HCT116 (cell line): ENCODE data around the gene GJB2. TPM values are rescaled to one million over a fixed set of nuclear protein-coding genes. Genes with fewer than 3 reads are reported as not detected.

ENCODE experiments used
- ATAC-seq: fragments of 200-7000 bp; cut with Tn5 transposase; 2 replicates; pipeline ENCODE4 v1.9.1; 2020; ENCODE audit warnings: mild to moderate bottlenecking, moderate library complexity
- BruUV-seq: library from RNA; stranded (reverse); fragments of 400-500 nt; replicated peaks from 2 replicates; lab custom pipeline; 2021; lab: Mats Ljungman, UMichigan
- CTCF ChIA-PET: fragments of 300-600 bp; sonication (Branson Sonifier 250); formaldehyde crosslinking; loops from one replicate; lab custom pipeline; 2021; ENCODE audit warnings: antibody characterized with exemption; lab: Charles Lee
- POLR2A ChIA-PET: fragments of 300-600, 350-600 bp; sonication (Branson Sonifier 250); formaldehyde crosslinking; loops from one replicate; lab custom pipeline; 2021; ENCODE audit warnings: antibody characterized with exemption; lab: Charles Lee
- RAD21 ChIA-PET, 2 experiments: fragments of 300-600 bp; sonication (Branson Sonifier 250); formaldehyde crosslinking; loops; one replicate each; lab custom pipeline; 2023; ENCODE audit warnings: low total read pairs in 2 of 2; ENCODE audit not compliant: uncharacterized antibody in 2 of 2, unreplicated experiment in 2 of 2, low non-redundant PET in 1 of 2; lab: Charles Lee
- DNase-seq: peaks from one replicate; pipeline ENCODE4 v3.0.0-alpha.2; 2010; ENCODE audit warnings: low read depth, low spot score
- H2AFZ ChIP-seq: fragments of 200-600 bp; shearing (Covaris generic), sonication (generic); 2 replicates; pipeline ENCODE4 v1.6.1; 2017; ENCODE audit warnings: low read depth, mixed run types, mixed read lengths, antibody characterized with exemption, low read length; ENCODE audit not compliant: poor library complexity, severe bottlenecking
- H3K27ac ChIP-seq: 2 replicates; pipeline ENCODE4 v1.5.1; 2012; ENCODE audit warnings: low read depth, low read length
- H3K27me3 ChIP-seq: fragments of 200-600 bp; sonication (generic); 2 replicates; pipeline ENCODE4 v1.6.1; 2016; ENCODE audit warnings: mixed run types, low read length, mixed read lengths; ENCODE audit not compliant: insufficient read depth
- H3K36me3 ChIP-seq, 2 experiments: fragments of 200-500 bp in 1 of 2; fragments of 200-600 bp in 1 of 2; sonication (Bioruptor generic) in 1 of 2; sonication (generic) in 1 of 2; 2 replicates each; pipeline versions ENCODE4 v1.5.1 to v1.6.1; 2014 to 2016; ENCODE audit warnings: low read length in 2 of 2, inconsistent platforms in 1 of 2, mixed read lengths in 1 of 2, mixed run types in 1 of 2; ENCODE audit not compliant: insufficient read depth in 2 of 2, control insufficient read depth in 1 of 2
- H3K4me1 ChIP-seq, 2 experiments: fragments of 200-600 bp in 1 of 2; sonication (generic) in 1 of 2; 2 replicates each; pipeline versions ENCODE4 v1.5.1 to v1.6.1; 2012 to 2017; ENCODE audit warnings: low read length in 2 of 2, inconsistent platforms in 1 of 2, mild to moderate bottlenecking in 1 of 2, mixed read lengths in 1 of 2, mixed run types in 1 of 2, moderate library complexity in 1 of 2; ENCODE audit not compliant: insufficient read depth in 2 of 2, control insufficient read depth in 1 of 2
- H3K4me2 ChIP-seq: fragments of 200-600 bp; sonication (generic); 2 replicates; pipeline ENCODE4 v1.6.1; 2017; ENCODE audit warnings: mixed run types, low read length, mixed read lengths
- H3K4me3 ChIP-seq, 2 experiments: fragments of 200-600 bp in 1 of 2; sonication (generic) in 1 of 2; replicated peaks in 1 of 2; 2 replicates each; pipeline ENCODE4 v1.5.1; 2011 to 2016; ENCODE audit warnings: low read length in 2 of 2, control low read depth in 1 of 2, low read depth in 1 of 2, mild to moderate bottlenecking in 1 of 2, mixed read lengths in 1 of 2, mixed run types in 1 of 2
- H3K79me2 ChIP-seq: fragments of 200-600 bp; sonication (generic); 2 replicates; pipeline ENCODE4 v1.6.1; 2017; ENCODE audit warnings: mild to moderate bottlenecking, mixed run types, low read length, moderate library complexity, mixed read lengths; ENCODE audit not compliant: insufficient read depth
- H3K9ac ChIP-seq: fragments of 200-600 bp; sonication (generic); 2 replicates; pipeline ENCODE4 v1.6.1; 2016; ENCODE audit warnings: low read length, mixed read lengths
- H3K9me2 ChIP-seq: fragments of 200-600 bp; sonication (generic), shearing (Covaris generic); 2 replicates; pipeline ENCODE4 v1.6.1; 2017; ENCODE audit warnings: mixed run types, mild to moderate bottlenecking, moderate library complexity; ENCODE audit not compliant: insufficient read depth
- H3K9me3 ChIP-seq, 2 experiments: fragments of 200-500 bp in 1 of 2; fragments of 200-600 bp in 1 of 2; sonication (Bioruptor generic) in 1 of 2; sonication (generic) in 1 of 2; 2 replicates each; pipeline ENCODE4 v1.6.1; 2014 to 2017; ENCODE audit warnings: low read length in 2 of 2, mixed read lengths in 2 of 2, inconsistent platforms in 1 of 2, low read depth in 1 of 2, mild to moderate bottlenecking in 1 of 2, mixed run types in 1 of 2, moderate library complexity in 1 of 2; ENCODE audit not compliant: control insufficient read depth in 1 of 2, insufficient read depth in 1 of 2
- H4K20me1 ChIP-seq: fragments of 200-600 bp; sonication (generic), shearing (Covaris generic); 2 replicates; pipeline ENCODE4 v1.6.1; 2017; ENCODE audit warnings: mixed run types, mild to moderate bottlenecking, moderate library complexity; ENCODE audit not compliant: insufficient read depth
- CBX3 ChIP-seq: IDR thresholded peaks from 2 replicates; pipeline ENCODE4 v1.6.1; 2012; ENCODE audit warnings: low read depth
- EGR1 ChIP-seq: IDR thresholded peaks from 2 replicates; pipeline ENCODE4 v1.6.1; 2012; ENCODE audit warnings: low read depth
- ELF1 ChIP-seq: IDR thresholded peaks from 2 replicates; pipeline ENCODE4 v1.6.1; 2012; ENCODE audit warnings: low read depth, borderline replicate concordance
- EZH2phosphoT487 ChIP-seq: fragments of 200-600 bp; IDR thresholded peaks from 2 replicates; pipeline ENCODE4 v1.6.1; 2018; ENCODE audit warnings: antibody characterized with exemption, borderline replicate concordance
- FOSL1 ChIP-seq: IDR thresholded peaks from 2 replicates; pipeline ENCODE4 v1.6.1; 2012; ENCODE audit warnings: low read depth
- SIN3A ChIP-seq: IDR thresholded peaks from 2 replicates; pipeline ENCODE4 v1.6.1; 2012; ENCODE audit warnings: low read depth
- SP1 ChIP-seq: IDR thresholded peaks from 2 replicates; pipeline ENCODE4 v1.6.1; 2012; ENCODE audit warnings: low read depth
- TCF7L2 ChIP-seq: IDR thresholded peaks from 2 replicates; pipeline ENCODE4 v1.7.0; 2011; ENCODE audit warnings: borderline replicate concordance, inconsistent platforms; ENCODE audit not compliant: insufficient read depth, insufficient read length; ENCODE audit errors: extremely low read depth
- YY1 ChIP-seq: IDR thresholded peaks from 2 replicates; pipeline ENCODE4 v1.6.1; 2011; ENCODE audit warnings: low read length, low read depth, moderate library complexity, mild to moderate bottlenecking; ENCODE audit not compliant: insufficient replicate concordance; ENCODE audit errors: extremely low read depth
- ZFX ChIP-seq: fragments of 450-650 bp; IDR thresholded peaks from 2 replicates; pipeline ENCODE4 v1.6.1; 2017
- intact Hi-C: fragments of 100-400 bp; cut with micrococcal nuclease; formaldehyde crosslinking; loops from 2 replicates; pipeline ENCODE4 v1.10.0; 2022
- total RNA-seq: library from RNA; stranded (reverse); gene quantifications from one replicate; pipeline ENCODE4 v1.2.1, GENCODE V29; 2021; ENCODE audit not compliant: unreplicated experiment
- TF ChIP-seq, protein P1 (sequence below): IDR thresholded peaks from 2 replicates; pipeline ENCODE4 v1.6.1; 2011; ENCODE audit warnings: mild to moderate bottlenecking, low read length, moderate library complexity; ENCODE audit not compliant: insufficient replicate concordance; ENCODE audit errors: extremely low read depth
- TF ChIP-seq, protein P2 (sequence below): IDR thresholded peaks from 2 replicates; pipeline ENCODE4 v1.6.1; 2012

The GJB2 gene
- total RNA-seq, 1 experiment from 2014 or later, result 44.7 TPM

DNA sequence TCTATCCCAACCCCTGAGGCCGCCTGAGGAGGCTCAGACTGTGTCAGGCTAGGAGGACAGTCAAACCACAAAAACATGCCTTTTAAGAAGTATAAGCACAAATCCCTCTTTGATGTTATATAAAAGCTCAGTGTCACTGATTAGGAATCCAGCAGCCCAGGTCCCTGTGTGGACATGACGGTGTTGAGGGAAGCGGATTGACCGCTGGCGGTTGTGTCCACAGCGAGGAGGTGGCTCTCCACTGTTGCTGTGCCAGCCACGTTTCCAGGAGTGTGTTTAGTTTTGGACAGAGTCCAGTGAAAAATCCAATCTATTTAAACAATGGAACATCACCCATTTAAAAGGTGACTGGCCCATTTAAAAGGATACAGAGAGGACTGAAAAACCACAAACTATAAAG is 24.3 kb downstream of the GJB2 start:
- BruUV-seq, result no TSS peak
- POLR2A ChIA-PET, result no interaction called here

More for the DNA sequence above, 24.3 kb downstream of the GJB2 start:
- Histone ChIP-seq H3K9me3 (no peaks in the 10 kb centered on the region), H3K27ac (no peak overlapping the region), H3K4me1 (peaks cover 2 to 15% of the 10 kb centered on the region in 2 experiments; a peak in 2 of 4 replicates), H3K4me3 (no peak overlapping the region), H3K79me2 (no peaks in the 10 kb centered on the region), H3K9me2 (no peaks in the 10 kb centered on the region), H3K36me3 (no peaks in the 10 kb centered on the region), H3K4me2 (no peak overlapping the region), H3K9ac (no peak overlapping the region), H4K20me1 (no peaks in the 10 kb centered on the region)
- CTCF ChIA-PET, result no interaction called here
- no peak for ATAC-seq
- intact Hi-C loops, result no loop called here
- no peak for TF ChIP-seq SIN3A
- no peak for TF ChIP-seq SP1
- no peak for TF ChIP-seq TCF7L2
- no peak for TF ChIP-seq EZH2phosphoT487
- TF ChIP-seq EGR1, result no peak
- TF ChIP-seq ELF1, result no peak
- no peak for TF ChIP-seq YY1
- no peak for TF ChIP-seq ZFX
- TF ChIP-seq, protein P1, sequence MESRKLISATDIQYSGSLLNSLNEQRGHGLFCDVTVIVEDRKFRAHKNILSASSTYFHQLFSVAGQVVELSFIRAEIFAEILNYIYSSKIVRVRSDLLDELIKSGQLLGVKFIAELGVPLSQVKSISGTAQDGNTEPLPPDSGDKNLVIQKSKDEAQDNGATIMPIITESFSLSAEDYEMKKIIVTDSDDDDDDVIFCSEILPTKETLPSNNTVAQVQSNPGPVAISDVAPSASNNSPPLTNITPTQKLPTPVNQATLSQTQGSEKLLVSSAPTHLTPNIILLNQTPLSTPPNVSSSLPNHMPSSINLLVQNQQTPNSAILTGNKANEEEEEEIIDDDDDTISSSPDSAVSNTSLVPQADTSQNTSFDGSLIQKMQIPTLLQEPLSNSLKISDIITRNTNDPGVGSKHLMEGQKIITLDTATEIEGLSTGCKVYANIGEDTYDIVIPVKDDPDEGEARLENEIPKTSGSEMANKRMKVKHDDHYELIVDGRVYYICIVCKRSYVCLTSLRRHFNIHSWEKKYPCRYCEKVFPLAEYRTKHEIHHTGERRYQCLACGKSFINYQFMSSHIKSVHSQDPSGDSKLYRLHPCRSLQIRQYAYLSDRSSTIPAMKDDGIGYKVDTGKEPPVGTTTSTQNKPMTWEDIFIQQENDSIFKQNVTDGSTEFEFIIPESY, result no peak
- TF ChIP-seq FOSL1, result no peak
- TF ChIP-seq, protein P2, sequence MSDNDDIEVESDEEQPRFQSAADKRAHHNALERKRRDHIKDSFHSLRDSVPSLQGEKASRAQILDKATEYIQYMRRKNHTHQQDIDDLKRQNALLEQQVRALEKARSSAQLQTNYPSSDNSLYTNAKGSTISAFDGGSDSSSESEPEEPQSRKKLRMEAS, result no peak
- TF ChIP-seq CBX3, result no peak
- TF ChIP-seq, all 23 proteins: peak for 0
- DNase-seq, result no peak
- no peak overlapping the region for H2AFZ ChIP-seq
- H3K27me3 ChIP-seq, result no peaks in the 10 kb centered on the region
- RAD21 ChIA-PET, result no interaction called here
